Natural killer cell (primary cell): ENCODE results near the gene IL13RA2. TPM values are rescaled to one million over a fixed set of nuclear protein-coding genes. Genes with fewer than 3 reads are reported as not detected.

Experiments used
- ATAC-seq, 3 donors: fragments of 150-1000 bp in 2 of 3; fragments of 200-7000 bp in 1 of 3; cut with Tn5 transposase; 1 replicate in 1 of 3; 2 replicates in 2 of 3; pipeline ENCODE4 v1.10.0; 2021; ENCODE audit warnings: mild to moderate bottlenecking in 2 of 3, moderate library complexity in 2 of 3
- DNase-seq, 2 donors: peaks; one replicate each; pipeline versions ENCODE4 v3.0.0 to v3.0.0-alpha.2; 2013 to 2021; ENCODE audit warnings: mixed read lengths in 1 of 2
- H3K27ac ChIP-seq: one replicate; pipeline ENCODE4 v1.5.1; 2013; ENCODE audit warnings: mild to moderate bottlenecking, low read length
- H3K27me3 ChIP-seq: one replicate; pipeline ENCODE4 v1.6.1; 2013; ENCODE audit warnings: low read length; ENCODE audit not compliant: control insufficient read depth, insufficient read depth
- H3K36me3 ChIP-seq: one replicate; pipeline ENCODE4 v1.6.1; 2013; ENCODE audit warnings: low read length; ENCODE audit not compliant: control insufficient read depth, insufficient read depth
- H3K4me1 ChIP-seq: one replicate; pipeline ENCODE4 v1.6.1; 2013; ENCODE audit warnings: low read length; ENCODE audit not compliant: control insufficient read depth, insufficient read depth
- H3K4me3 ChIP-seq: one replicate; pipeline ENCODE4 v1.5.1; 2013; ENCODE audit warnings: low read length
- H3K9me3 ChIP-seq: one replicate; pipeline ENCODE4 v1.6.1; 2013; ENCODE audit warnings: low read length; ENCODE audit not compliant: control insufficient read depth, insufficient read depth
- H3K27ac Mint-ChIP-seq, 2 donors: one replicate each; pipeline ENCODE4 v1.8.0; 2022; ENCODE audit warnings: mild to moderate bottlenecking in 2 of 2, mixed read lengths in 2 of 2, moderate library complexity in 1 of 2
- H3K27me3 Mint-ChIP-seq, 2 donors: one replicate each; pipeline ENCODE4 v1.8.0; 2022; ENCODE audit warnings: low read depth in 2 of 2, mixed read lengths in 2 of 2
- H3K36me3 Mint-ChIP-seq: one replicate; pipeline ENCODE4 v1.8.0; 2022; ENCODE audit warnings: mixed read lengths
- H3K4me1 Mint-ChIP-seq, 2 donors: one replicate each; pipeline ENCODE4 v1.8.0; 2022; ENCODE audit warnings: mixed read lengths in 2 of 2
- H3K4me3 Mint-ChIP-seq: one replicate; pipeline ENCODE4 v1.8.0; 2022; ENCODE audit warnings: mild to moderate bottlenecking, moderate library complexity, mixed read lengths
- H3K9me3 Mint-ChIP-seq, 2 donors: one replicate each; pipeline ENCODE4 v1.8.0; 2022; ENCODE audit warnings: mixed read lengths in 2 of 2
- CTCF ChIP-seq: fragments of 200-600 bp; IDR thresholded peaks from one replicate; pipeline ENCODE4 v1.8.0; 2022; ENCODE audit warnings: antibody characterized with exemption
- whole genome bisulfite sequencing: methylation state at CpG from one replicate; pipeline ENCODE4 v1.1.7; 2013; ENCODE audit warnings: missing lambda C conversion rate; ENCODE audit not compliant: insufficient coverage; 5-methylcytosine and 5-hydroxymethylcytosine counted together
- intact Hi-C: fragments of 100-400 bp; cut with micrococcal nuclease; formaldehyde crosslinking; loops from one replicate; pipeline ENCODE4 v1.14.2; 2022
- total RNA-seq, 4 donors: library from RNA; stranded (reverse); fragments of 120-200 nt in 1 of 4; gene quantifications; one replicate each; pipeline versions ENCODE4 v1.2.3 to v1.2.4, GENCODE V29; 2013 to 2022

Gene IL13RA2
- total RNA-seq, 3 donors from 2014 or later (not counting 1 experiment from before 2014, with no cell fraction given): not detected

DNA sequence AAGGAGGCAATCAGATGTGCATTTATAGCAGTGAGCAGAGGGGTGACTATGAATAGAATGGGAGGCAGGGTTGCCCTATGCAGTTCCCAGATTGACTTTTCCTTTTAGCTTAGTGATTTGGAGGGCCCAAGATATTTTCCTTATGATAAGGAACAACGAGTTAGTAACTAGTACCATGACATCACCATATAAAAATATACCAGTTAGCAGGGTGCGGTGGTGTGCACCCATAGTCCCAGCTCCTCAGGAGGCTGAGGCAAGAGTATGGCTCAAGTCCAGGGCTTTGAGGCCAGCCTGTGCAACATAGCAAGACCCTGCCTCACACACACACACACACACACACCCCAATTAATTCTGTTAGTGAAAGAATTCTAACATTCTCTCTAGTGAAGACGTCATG, 53.0 kb downstream of the IL13RA2 start:
- TF ChIP-seq CTCF: no peak
- H3K36me3 ChIP-seq: no peaks in the 10 kb centered on the region
- peaks cover 0 to 2% of the 10 kb centered on the region in 2 donors for H3K9me3 Mint-ChIP-seq
- ATAC-seq (no peak), DNase-seq (no peak)
- no peaks in the 10 kb centered on the region for H3K4me1 ChIP-seq
- intact Hi-C loops: no loop called here
- H3K27ac ChIP-seq: no peak overlapping the region
- 58% methylated on average over 2 of the region's 3 CpGs for WGBS
- no peaks in the 10 kb centered on the region for H3K27me3 ChIP-seq
- H3K4me3 ChIP-seq: no peak overlapping the region
- no peak overlapping the region for H3K27ac Mint-ChIP-seq
- H3K27me3 Mint-ChIP-seq: peaks cover 0 to 25% of the 10 kb centered on the region in 2 donors
- H3K9me3 ChIP-seq: no peaks in the 10 kb centered on the region
- no peak overlapping the region for H3K4me3 Mint-ChIP-seq
- no peaks in the 10 kb centered on the region for H3K4me1 Mint-ChIP-seq
- no peaks in the 10 kb centered on the region for H3K36me3 Mint-ChIP-seq

- no peak overlapping the region for H3K27ac Mint-ChIP-seq
- no peak for TF ChIP-seq CTCF
- no peaks in the 10 kb centered on the region for H3K4me1 Mint-ChIP-seq
- no peak overlapping the region for H3K4me3 Mint-ChIP-seq
- peaks cover 0 to 2% of the 10 kb centered on the region in 2 donors for H3K9me3 Mint-ChIP-seq
- ATAC-seq (no peak), DNase-seq (no peak)
- no peaks in the 10 kb centered on the region for H3K36me3 Mint-ChIP-seq
- intact Hi-C loops: no loop called here
- Histone ChIP-seq H3K27me3 (no peaks in the 10 kb centered on the region), H3K9me3 (no peaks in the 10 kb centered on the region), H3K4me1 (no peaks in the 10 kb centered on the region), H3K36me3 (no peaks in the 10 kb centered on the region), H3K4me3 (no peak overlapping the region), H3K27ac (no peak overlapping the region)
- peaks cover 0 to 13% of the 10 kb centered on the region in 2 donors for H3K27me3 Mint-ChIP-seq
Measured at GRCh38 chrX:114962209-114962608, 55.2 kb downstream of the IL13RA2 start.

GRCh38 chrX:114959729-114960128, 57.7 kb downstream of the IL13RA2 start:
- Histone ChIP-seq H3K4me1 (no peaks in the 10 kb centered on the region), H3K36me3 (no peaks in the 10 kb centered on the region), H3K27me3 (no peaks in the 10 kb centered on the region), H3K4me3 (no peak overlapping the region), H3K27ac (no peak overlapping the region), H3K9me3 (no peaks in the 10 kb centered on the region)
- no peak for TF ChIP-seq CTCF
- no peak overlapping the region for H3K4me3 Mint-ChIP-seq
- intact Hi-C loops: no loop called here
- DNase-seq (no peak), ATAC-seq (no peak)
- H3K9me3 Mint-ChIP-seq: no peaks in the 10 kb centered on the region
- no peaks in the 10 kb centered on the region for H3K36me3 Mint-ChIP-seq
- H3K27me3 Mint-ChIP-seq: no peaks in the 10 kb centered on the region
- H3K27ac Mint-ChIP-seq: no peak overlapping the region
- H3K4me1 Mint-ChIP-seq: no peaks in the 10 kb centered on the region

Other genes starting within 250 kb of the IL13RA2 start
- gene RBMXL3, start 171.8 kb upstream of the IL13RA2 start, total RNA-seq: not detected
- gene LRCH2, start 216.5 kb upstream of the IL13RA2 start, total RNA-seq: not detected